ENCODE results near the gene EMX1.

EMX1 gene

GRCh38 chr2:72937356-72937669 is 20.0 kb downstream of the EMX1 start:
- Histone ChIP-seq H4K20me1 (ENCODE audit: insufficient read depth) (no peaks in the 10 kb centered on the region), H2AFZ (ENCODE audit: low read depth) (no peak overlapping the region), H3K4me2 (no peak overlapping the region), H3K4me3 (IDR thresholded peaks at IDR 0.05; ENCODE audit: insufficient read depth, low read depth, low read length) (no peak overlapping the region), H3K36me3 (ENCODE audit: insufficient read depth) (no peaks in the 10 kb centered on the region), H3K4me1 (ENCODE audit: low read depth, poor library complexity, severe bottlenecking) (no peaks in the 10 kb centered on the region), H3K27ac (no peak overlapping the region), H3K79me2 (ENCODE audit: insufficient read depth, low read depth) (no peaks in the 10 kb centered on the region), H3K27me3 (ENCODE audit: insufficient read depth, low read depth) (no peaks in the 10 kb centered on the region), H3K9ac (no peak overlapping the region)
- no peak for TF ChIP-seq CTCF (conservative IDR thresholded peaks at IDR 0.05; ENCODE audit: low read depth, low read length)

- H4K20me1 ChIP-seq (ENCODE audit: insufficient read depth): no peaks in the 10 kb centered on the region
- no peak overlapping the region for H3K4me3 ChIP-seq (IDR thresholded peaks at IDR 0.05; ENCODE audit: insufficient read depth, low read depth, low read length)
- H3K27ac ChIP-seq: no peak overlapping the region
- no peaks in the 10 kb centered on the region for H3K27me3 ChIP-seq (ENCODE audit: insufficient read depth, low read depth)
- no peak for TF ChIP-seq CTCF (conservative IDR thresholded peaks at IDR 0.05; ENCODE audit: low read depth, low read length)
- H2AFZ ChIP-seq (ENCODE audit: low read depth): no peak overlapping the region
- H3K4me1 ChIP-seq (ENCODE audit: low read depth, poor library complexity, severe bottlenecking): no peaks in the 10 kb centered on the region
- H3K9ac ChIP-seq: no peak overlapping the region
- H3K79me2 ChIP-seq (ENCODE audit: insufficient read depth, low read depth): no peaks in the 10 kb centered on the region
- no peak overlapping the region for H3K4me2 ChIP-seq
- H3K36me3 ChIP-seq (ENCODE audit: insufficient read depth): no peaks in the 10 kb centered on the region
These were observed 21.1 kb downstream of the EMX1 start for GRCh38 chr2:72938455-72938854.

GRCh38 chr2:72940361-72940760 is 23.0 kb downstream of the EMX1 start:
- Histone ChIP-seq H3K27ac (no peak overlapping the region), H3K4me2 (no peak overlapping the region), H2AFZ (ENCODE audit: low read depth) (no peak overlapping the region), H3K4me3 (IDR thresholded peaks at IDR 0.05; ENCODE audit: insufficient read depth, low read depth, low read length) (no peak overlapping the region), H3K36me3 (ENCODE audit: insufficient read depth) (no peaks in the 10 kb centered on the region), H3K4me1 (ENCODE audit: low read depth, poor library complexity, severe bottlenecking) (no peaks in the 10 kb centered on the region), H4K20me1 (ENCODE audit: insufficient read depth) (no peaks in the 10 kb centered on the region), H3K79me2 (ENCODE audit: insufficient read depth, low read depth) (no peaks in the 10 kb centered on the region), H3K27me3 (ENCODE audit: insufficient read depth, low read depth) (no peaks in the 10 kb centered on the region), H3K9ac (no peak overlapping the region)
- TF ChIP-seq CTCF (conservative IDR thresholded peaks at IDR 0.05; ENCODE audit: low read depth, low read length): no peak

- Histone ChIP-seq H3K4me1 (ENCODE audit: low read depth, poor library complexity, severe bottlenecking) (no peaks in the 10 kb centered on the region), H4K20me1 (ENCODE audit: insufficient read depth) (no peaks in the 10 kb centered on the region)
These were observed 23.5 kb downstream of the EMX1 start for GRCh38 chr2:72940786-72941185.

More at GRCh38 chr2:72940786-72941185, 23.5 kb downstream of the EMX1 start:
- no peak overlapping the region for H3K4me3 ChIP-seq (IDR thresholded peaks at IDR 0.05; ENCODE audit: insufficient read depth, low read depth, low read length)
- H3K9ac ChIP-seq: no peak overlapping the region
- no peak overlapping the region for H3K27ac ChIP-seq
- H3K36me3 ChIP-seq (ENCODE audit: insufficient read depth): no peaks in the 10 kb centered on the region
- H3K79me2 ChIP-seq (ENCODE audit: insufficient read depth, low read depth): no peaks in the 10 kb centered on the region
- no peak overlapping the region for H3K4me2 ChIP-seq
- no peaks in the 10 kb centered on the region for H3K27me3 ChIP-seq (ENCODE audit: insufficient read depth, low read depth)
- TF ChIP-seq CTCF (conservative IDR thresholded peaks at IDR 0.05; ENCODE audit: low read depth, low read length): no peak
- H2AFZ ChIP-seq (ENCODE audit: low read depth): no peak overlapping the region

Measured in KMS-11 (cell line).